HG02588 (cell line): Measurements from ENCODE around the gene DUOX1.
A peak's percentile ranks its signal among the peaks of the same experiment; 100 is the strongest.

Experiments used
- ATAC-seq: cut with Tn5 transposase; IDR thresholded peaks from one replicate; pipeline ENCODE4 v1.9.1; 2021; ENCODE audit warnings: mild to moderate bottlenecking, moderate library complexity; ENCODE audit not compliant: unreplicated experiment

The DUOX1 gene

GRCh38 chr15:45105586-45105985, 24.2 kb upstream of the DUOX1 start:
- ATAC-seq, result no peak

DNA sequence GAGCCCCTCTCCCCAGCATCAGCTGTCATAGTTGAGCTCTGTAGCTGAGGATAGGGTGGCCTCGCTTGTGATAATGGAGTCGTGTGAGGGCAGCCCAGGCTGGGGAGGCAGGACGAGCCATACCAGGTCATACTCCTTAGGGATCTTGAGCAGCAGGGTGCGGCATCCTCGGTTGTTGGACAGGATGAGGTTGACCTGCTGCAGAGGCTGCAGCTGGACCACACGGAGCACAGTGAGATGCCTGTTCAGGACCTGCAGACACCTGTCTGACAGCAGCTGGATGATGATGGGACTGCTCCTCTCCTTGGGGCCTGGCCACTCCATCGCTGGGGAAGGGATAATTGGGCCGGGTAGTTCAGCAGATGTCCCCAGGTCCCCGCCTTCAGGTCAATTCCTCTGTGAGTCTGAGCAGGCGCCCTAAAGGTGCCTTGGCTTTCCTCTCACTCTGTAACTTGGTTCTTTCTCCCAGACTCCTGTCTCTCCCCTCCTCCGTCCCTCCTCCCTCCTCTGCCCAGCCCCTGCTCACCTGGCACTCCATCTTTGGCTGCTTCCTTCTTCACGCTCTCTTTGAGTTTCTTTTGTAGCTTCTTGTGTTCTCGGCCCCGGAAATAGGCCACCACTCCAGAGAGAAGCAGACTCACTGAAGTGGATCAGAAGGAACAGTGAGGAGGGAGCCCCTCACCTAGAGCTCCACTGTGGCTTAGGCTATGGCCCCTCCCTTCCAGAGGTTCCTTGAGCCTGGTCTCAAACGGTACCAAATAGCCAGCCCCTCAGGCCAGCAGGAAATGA, 23.6 kb upstream of the DUOX1 start:
- no peak for ATAC-seq

DNA sequence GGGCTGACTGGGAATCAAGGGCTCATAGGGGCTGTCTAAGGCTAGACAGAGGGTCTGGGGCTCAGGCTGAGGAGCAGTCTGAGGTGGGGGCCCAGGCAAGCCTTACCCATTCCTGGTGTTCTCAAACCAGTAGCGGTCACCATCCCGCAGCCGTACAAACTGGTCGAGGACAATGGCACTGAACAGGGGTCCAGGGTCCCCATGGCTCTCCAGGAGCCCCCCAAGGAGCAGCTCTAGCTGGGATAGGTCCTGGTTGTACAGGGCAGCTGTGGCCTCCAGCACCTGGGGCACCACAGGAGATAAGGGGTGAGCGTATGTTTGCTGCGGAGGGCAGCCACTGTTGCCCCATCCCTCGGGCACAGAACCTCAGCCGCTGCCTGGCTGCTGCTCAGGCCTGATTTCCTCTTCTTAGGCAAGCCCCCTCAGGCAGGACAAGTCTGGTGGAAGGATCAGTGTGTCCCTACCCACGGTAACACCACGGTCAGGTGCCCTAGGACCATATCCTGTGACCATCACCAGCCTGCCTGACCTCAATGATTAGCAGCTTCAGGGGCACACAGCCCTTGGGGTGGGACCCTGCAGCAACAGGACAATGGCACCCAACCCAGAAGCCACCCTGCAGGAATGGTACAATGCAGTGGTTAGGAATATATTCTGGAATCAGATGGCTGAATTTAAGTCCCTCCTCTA, 21.7 kb upstream of the DUOX1 start:
- ATAC-seq, result no peak

DNA sequence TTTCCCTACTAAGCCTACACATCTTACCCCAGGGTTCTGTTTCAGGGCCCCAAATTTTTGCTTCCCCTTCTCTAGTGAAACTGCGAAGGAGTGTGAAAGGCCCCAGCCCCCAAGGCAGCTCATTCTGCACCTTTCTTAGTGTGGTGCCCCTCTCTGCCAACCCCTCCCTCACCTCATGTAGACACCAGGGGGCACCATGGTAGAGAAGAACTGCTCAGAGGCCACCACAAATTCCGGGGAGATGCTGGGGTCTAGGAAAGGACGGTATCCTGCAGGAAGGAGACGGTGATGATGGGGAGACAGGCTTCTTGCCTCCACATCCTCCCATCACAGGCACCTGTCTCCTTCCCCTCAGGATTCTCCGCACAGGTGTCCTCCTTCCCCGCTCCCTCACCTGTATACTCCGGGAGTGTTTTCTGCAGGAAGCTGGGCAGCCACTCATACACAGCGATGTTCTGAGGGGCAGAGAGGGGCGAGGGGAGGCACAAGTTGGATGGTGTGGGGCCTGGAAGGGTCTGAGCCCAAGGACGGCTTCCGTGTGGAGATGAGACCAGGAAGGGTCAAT, 19.5 kb upstream of the DUOX1 start:
- ATAC-seq, result no peak

- no peak for ATAC-seq
These were observed 18.2 kb upstream of the DUOX1 start for GRCh38 chr15:45111390-45112142.

DNA sequence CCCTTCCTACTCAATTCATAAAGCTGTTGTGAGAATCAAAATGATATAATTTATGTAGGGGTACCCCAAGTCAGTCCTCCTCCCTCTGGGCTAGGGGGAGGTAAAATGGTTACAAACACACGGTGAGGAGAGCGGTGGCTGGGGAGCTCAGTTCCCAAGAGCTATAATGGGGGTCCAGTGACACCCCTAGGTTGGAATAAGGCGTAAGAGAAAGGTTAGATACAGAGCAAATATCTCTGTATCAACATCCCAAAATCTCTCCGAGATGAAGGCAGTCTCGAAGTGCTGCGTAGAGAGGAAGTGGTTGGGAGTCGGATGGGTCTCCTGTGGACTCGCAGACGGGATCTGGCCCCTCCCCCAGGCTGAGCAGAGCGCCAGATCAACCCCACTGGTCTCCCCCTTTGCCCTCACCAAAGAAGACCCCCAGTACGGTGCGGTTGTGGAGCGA, 17.6 kb upstream of the DUOX1 start:
- ATAC-seq, result no peak

DNA sequence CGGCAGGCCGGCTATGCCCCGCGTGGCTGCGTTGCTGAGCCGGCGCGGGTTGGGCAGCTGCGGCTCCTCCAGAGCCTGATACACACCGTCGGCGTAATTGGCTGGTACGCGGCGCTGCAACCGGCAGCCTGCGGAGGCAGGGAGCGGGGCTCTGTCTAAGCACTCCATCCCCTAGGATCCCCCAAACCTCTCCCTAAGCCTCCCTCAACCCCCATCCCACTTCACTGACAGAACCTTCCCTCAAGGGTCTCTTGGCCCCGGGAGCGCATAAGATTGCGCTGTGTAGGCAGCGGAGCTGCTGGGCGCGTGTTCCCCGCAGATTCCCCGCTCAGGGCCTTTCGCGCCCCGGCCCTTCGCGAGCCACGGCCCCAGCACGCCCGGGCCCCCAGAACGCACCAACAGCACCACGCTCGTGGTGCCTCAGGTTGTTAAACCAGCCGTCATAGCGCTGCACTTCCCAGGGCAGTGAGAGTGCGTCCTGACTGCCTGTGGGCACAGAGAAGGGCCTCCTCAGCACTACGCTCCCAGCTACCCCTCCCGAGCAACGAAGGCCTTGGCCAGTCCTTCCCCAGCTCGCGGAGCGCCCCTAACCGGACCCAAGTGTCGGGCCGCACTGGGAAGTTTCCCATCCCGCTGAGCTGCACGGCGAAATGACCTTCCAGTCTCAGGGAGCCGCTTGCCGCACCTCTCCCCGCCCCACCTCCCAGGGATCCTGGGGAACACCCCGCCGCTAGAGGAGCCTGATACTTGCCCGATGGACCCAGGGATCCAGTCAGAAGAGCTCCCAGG, 17.0 kb upstream of the DUOX1 start:
- ATAC-seq, result no peak

DNA sequence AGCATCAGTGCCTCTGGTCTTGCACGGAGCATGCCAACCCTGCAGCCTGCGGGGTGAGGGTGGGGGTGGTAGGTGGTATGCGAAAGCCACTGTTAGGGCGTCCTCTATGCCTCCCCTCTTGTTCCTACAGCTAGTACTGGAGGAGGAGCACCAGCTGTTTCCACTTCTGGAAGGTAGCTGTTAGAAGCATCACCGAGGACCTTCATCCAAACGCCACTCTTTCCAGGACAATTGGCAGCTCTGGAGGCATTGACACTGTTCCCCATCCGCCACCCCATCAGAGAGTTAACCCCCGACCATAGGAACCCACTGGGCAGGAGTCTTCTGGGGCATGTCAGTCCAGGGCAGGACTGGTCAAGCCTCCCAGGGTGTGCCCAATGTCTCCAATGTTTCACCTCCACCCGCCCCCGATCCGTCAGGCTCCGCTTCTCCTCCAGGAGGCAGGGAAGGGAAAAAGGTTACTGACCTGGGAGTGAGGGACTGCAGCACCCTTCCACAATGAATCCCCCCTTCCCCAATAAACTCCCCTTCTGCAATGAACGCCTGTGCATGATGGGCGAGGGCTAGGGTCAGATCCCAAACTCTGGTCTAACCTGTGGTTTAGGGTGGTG, 16.3 kb upstream of the DUOX1 start:
- no peak for ATAC-seq

- no peak for ATAC-seq
These were observed 15.6 kb upstream of the DUOX1 start, which contains the start of the genes DUOX2 and DUOXA2 for GRCh38 chr15:45114076-45114750. Gene DUOX2 (minus strand): TSS chr15:45114172. CDS start chr15:45113411, 761 bp downstream. Gene DUOXA2 (plus strand): TSS chr15:45114326. CDS start chr15:45114606, 280 bp downstream.

- ATAC-seq, result no peak
These were observed 15.1 kb upstream of the DUOX1 start for GRCh38 chr15:45114751-45115085.

DNA sequence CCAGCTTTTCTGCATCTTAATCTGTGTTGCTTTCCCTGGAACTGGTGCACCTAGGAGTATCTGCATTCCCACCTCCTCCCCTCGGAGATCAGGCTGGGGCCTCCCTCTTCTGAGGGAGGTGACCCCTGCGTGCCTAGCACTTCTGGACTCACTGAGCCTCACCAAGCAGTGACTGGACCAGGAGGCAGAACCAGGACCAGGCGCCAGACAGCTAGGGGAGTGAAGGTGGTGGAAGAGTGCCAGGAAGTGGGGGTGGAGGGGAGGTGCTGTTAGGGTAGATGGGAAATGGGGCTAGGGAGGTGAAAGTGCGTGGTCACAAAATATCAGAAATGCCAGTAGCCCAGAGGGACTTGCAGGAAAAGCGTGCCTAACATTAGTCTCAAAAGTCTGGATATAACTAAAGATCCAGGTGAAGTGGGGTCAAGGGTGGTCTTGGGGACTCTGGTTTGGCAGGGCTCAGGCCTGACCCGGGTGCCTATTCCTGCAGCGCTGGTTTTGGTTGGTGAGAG, 14.4 kb upstream of the DUOX1 start:
- ATAC-seq, result no peak

DNA sequence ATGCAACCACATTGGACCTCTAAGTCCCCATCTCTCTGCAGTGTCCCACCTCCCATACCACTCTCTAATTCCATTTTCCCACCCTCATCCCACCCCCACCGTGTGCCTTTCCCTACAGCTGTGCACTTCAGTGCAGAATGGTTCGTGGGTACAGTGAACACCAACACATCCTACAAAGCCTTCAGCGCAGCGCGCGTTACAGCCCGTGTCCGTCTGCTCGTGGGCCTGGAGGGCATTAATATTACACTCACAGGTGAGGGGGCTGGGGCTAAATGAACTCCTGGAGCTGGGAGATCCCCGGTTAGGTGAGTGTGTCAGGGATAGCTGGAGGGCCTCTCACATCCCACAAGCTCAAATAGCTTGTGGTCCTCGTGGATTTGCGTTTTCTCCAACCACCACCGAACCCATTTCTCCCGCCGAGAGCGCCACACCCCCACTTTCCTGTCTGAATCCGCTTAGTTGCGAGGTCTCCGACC, 13.8 kb upstream of the DUOX1 start:
- no peak for ATAC-seq

DNA sequence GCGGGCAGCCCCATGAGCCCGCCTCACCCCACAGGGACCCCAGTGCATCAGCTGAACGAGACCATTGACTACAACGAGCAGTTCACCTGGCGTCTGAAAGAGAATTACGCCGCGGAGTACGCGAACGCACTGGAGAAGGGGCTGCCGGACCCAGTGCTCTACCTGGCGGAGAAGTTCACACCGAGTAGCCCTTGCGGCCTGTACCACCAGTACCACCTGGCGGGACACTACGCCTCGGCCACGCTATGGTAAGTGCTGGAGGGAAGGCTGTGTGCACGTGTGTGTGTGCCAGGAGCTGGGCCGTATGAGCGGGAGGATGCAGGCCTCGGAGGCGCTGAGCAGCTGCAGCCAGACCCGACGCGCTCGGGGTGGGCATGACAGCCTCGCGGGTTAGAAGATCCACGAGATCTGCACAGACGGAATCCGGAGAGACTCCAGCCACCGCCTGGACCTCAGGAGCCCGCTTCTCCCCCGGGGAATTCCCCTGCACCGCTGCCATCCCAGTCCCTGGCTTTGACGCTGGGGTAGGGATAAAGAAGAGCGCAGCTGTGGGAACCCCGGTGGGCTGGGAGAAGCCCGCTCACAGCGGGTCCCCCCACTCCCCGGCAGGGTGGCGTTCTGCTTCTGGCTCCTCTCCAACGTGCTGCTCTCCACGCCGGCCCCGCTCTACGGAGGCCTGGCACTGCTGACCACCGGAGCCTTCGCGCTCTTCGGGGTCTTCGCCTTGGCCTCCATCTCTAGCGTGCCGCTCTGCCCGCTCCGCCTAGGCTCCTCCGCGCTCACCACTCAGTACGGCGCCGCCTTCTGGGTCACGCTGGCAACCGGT, 13.1 kb upstream of the DUOX1 start:
- ATAC-seq, result no peak

DNA sequence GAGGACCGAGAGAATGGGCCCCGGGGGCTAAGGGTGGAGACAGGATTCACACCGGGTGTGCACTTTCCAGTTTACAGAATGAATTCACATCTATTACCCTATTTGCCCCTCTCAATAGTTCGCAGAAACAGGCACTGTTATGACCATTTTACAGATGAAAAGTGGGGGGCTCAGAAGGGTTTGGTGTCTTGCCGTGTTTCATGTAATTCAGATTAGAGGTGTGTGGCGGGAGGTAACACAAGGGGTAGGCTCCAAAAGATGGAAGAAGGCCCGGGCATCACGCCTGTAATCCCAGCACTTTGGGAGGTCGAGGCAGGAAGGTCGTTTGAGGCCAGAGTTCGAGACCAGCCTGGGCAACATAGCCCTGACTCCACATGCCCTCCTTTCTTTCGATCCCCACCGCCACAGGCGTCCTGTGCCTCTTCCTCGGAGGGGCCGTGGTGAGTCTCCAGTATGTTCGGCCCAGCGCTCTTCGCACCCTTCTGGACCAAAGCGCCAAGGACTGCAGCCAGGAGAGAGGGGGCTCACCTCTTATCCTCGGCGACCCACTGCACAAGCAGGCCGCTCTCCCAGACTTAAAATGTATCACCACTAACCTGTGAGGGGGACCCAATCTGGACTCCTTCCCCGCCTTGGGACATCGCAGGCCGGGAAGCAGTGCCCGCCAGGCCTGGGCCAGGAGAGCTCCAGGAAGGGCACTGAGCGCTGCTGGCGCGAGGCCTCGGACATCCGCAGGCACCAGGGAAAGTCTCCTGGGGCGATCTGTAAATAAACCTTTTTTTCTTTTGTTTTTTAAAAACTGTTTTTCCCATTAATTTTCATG, 12.3 kb upstream of the DUOX1 start:
- no peak for ATAC-seq

DNA sequence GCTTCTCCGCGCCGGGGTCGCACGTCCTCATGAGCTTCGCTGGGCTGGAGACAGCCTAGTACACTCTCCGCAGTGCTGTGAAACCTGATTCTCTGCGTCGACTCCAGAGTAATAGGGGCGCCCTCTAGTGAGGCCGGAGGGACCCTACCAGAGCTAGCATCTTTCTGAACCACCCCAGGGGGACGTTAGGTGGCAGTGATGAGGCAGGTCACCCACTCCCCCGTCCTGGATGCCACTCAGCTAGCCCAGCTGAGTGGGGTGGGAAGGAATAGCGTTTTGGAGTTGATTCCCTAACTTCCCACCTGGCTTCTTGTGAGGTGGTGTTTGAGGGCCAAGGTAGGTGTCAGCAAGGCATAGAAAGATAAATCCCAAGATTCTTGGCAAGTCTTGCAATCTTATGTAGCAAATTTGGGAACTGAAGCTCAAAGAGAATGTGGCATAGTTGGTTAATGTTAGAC, 11.6 kb upstream of the DUOX1 start:
- ATAC-seq, result peak; percentile 86

DNA sequence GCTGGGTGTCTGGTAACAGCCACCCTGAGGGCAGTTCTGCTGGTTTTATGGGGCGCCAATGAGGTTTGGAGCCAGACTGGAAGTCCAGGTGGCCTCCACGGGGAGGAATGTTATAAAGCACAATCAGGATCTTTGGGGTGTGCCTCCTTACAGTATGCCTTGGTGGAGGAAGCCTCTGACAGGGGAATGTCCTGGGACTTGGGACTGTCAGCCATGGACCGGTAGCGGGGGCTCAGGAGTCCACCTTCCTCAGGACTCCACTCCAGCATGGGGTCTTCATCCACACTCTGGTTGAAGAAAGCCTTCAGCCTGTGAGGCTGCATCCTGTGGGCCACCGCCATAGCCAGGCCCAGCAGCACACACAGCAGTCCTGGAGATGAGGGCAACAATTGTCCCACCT, 10.8 kb upstream of the DUOX1 start:
- no peak for ATAC-seq
